Stimulated activated CD8-positive, alpha-beta memory T cell treated with anti-CD3 and anti-CD28 coated beads, Interleukin-15, amount 100 ng/mL, for 1 hour (primary cell): Measurements from ENCODE around the gene ITGA8.
"Not testable (repeated sequence)": the region's sequence is repeated elsewhere in the genome, so short reads cannot be mapped to it uniquely, and the experiment has no call there.

ENCODE experiments used
- DNase-seq: peaks from one replicate; pipeline ENCODE4 v3.0.0-alpha.2; 2020; ENCODE audit warnings: low read depth

Gene ITGA8

DNA sequence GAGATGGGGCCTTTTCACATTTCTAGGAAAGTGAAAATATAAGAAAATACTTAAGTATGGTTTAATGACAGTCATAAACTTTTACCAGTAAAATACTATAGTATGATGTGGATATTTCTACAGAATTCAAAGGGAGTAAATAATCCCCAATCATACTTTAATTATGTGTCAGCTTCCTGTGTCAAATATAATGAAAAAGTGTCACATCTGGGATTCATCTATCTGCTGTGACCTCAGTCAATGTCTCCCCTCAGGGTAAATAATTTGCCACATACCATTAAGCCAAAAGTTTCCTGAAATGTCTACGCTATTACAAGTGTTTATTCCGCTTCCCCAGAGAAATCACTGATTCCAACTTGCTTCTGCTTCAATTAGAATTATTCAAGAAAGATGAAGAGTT lies 110.5 kb downstream of the ITGA8 start:
- DNase-seq, result no peak

DNA sequence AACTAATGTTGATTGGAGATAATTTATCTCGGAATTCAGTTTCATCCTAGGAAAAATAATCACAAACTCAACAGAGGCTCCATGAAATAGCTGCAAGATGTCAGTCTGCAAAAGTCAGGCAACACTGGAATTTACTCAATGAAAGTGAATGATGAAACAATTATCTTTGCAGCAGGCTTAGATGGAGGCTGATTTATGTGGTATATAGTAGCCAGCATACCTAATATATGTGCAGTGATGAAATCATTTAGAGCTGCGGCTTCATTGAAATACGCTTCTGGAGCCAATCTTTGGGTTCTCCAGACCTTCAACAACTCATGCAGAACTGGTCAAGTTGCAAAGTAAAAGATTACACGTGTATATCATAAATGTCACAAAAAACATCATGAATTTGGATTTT lies 113.3 kb downstream of the ITGA8 start:
- DNase-seq, result no peak

DNA sequence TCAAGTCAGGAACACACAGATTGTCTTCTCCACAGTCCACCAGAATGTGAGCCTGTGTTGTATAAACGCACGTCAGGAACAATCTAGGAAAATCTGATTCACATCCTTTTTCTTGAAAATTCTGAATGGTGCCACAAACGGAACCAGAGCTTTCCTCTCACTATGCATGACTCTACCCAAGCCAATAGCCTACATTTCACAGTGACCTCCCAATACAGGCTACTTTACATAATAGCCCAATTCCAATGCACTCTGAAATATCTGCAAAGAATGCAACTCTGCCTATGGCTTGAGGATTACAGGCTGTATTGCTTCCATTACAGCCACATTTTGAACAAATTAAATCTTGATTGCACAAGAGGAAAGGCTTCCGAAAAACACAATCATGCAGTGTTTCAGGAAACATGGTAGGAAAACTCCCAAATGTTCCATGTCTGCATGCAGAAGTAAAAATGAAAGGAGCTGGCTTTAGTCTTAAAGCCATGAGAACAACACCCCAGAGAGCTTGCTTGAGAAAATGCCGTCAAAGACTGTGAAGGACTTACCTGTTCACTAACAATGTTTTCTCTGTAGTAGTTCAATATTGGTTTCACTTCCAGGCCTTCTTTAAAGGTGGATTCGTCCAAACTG lies 113.9 kb downstream of the ITGA8 start:
- no peak for DNase-seq

DNA sequence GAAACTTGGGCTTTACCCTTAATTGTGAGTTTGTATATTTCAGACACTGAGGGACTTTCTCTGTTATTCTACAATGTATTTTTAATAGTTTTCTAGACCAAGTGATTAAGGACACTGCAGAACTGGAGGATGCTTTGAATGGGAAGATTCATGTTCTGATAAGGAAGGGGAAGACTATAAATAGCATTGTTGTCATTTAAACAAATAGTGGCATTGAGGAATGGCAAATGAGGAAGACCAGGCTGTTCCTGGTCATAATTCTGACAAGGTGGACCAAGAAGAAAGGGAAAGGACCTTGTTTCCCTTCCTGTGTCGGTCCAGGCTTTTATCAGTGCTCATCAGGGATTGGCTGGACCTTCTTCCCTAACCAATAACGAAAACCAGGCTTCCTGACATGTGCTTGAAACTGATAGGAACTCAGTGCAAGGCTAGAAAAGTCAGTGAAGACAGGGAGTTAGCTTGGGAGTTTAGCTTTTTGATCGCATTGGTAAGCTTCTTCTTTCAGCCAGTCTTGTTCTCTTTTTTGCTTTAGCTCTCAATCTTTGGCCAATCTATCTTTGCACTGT lies 116.2 kb downstream of the ITGA8 start:
- DNase-seq, result no peak

DNA sequence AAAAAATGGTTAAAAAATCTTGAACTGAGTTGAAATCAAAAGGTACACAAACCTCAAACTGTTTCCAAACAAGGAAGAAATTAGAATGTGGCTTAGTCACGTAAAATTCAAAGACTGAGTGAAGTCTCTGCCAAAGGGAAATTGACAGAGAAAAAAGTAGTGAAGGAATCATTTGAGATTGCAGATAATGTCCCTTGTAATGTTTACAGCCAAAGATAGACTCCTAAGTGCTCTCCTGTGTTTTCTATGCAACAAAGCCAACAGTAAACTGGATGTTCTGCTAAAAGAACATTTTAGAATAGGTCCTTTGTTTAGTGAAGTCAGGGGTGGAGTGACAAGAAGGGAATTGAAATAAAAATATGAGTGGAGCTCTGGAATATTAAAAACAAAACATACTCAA lies 117.9 kb downstream of the ITGA8 start:
- DNase-seq, result no peak

DNA sequence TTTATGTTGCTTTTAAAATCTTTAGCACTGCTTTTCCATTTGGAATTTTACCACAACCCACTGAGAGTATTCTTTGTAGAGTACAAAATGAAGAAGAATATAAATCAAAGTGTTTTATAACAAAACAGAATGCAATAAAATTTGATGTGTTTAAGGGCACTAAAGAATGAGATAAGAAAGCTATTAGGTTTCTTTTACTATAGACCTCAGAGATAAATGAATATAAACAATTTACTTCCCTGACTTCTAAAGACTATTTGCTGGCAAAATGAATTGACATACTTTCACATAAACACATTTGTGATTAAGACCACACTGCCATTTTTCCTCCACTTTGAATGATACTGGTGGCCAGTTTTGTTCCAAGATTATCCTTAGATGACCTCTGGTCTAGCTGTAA lies 124.5 kb downstream of the ITGA8 start:
- no peak for DNase-seq

DNA sequence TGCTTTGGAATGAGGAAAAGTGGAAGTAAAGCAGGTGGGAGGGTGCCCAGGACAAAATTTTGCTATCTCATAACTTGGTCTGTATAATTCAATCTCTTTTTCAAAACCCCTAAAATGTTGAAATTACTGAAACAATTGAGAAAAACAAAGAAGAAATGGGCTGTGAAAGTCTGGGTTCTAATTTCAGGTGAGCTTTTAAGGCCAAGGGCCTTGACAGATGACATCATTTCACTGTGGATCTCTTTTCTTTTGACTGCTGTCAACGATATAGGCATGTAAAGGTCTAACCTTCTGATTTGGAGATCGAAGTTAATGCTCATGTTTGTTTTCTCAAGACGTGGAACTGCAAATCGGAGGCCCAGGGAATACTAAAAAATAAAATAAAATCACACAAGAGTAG lies 127.8 kb downstream of the ITGA8 start:
- no peak for DNase-seq

DNA sequence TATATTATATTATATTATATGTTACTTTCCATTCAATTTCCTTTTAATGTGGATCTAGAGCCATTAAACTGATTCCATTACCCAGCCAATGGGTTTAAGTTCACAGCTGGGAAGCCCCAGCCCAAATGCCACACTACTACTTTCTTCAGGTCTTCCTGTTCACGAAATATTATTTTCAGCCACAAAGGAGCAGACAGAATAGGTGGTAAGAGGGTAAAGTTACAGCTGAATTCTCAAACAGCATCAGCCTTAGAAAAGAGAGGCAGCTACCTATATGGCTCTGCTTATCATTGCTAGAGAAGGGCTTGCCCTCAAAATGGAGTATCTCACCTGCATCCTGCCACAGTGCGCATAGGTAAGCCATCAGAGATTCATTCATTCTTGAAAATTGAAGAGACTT lies 128.3 kb downstream of the ITGA8 start:
- DNase-seq, result no peak

DNA sequence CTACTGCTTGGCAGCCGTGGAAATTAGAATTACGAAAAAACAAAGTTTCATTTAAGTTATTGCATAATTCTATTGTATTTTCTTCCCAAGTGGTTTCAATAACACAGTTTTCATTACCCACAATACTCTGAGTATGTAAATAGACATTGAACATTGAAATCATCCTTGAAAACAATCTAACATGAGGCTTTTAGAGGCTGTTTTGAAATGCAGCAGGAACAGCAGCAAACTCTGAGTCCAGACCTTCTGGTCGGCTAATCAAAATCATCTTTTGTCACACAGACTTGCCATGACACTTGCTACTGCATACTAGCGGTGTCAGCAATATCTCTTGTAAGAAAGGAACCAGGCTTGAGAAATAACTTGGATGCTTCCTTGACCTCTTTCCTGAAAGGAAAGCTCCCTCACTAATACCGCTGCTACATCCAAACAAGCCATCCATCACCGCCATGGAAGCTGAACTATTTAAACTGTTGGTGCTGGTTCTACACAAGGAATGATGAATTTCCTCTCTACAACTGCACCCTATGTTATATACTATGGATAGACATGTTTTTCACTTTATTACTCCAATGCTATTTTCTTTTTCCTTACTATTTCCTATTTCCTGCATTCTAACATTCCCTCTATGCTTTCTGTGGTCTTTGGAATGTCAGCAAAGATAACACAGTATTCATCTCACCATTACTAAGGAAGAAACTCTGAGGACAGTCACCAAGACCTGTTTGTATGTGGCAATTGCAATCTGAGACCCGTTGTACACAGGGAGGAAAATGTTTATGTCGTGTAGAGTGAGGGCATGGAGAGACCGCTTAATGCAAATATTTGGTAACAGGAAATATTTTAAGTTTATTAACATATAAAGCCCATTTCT lies 130.8 kb downstream of the ITGA8 start:
- no peak for DNase-seq

DNA sequence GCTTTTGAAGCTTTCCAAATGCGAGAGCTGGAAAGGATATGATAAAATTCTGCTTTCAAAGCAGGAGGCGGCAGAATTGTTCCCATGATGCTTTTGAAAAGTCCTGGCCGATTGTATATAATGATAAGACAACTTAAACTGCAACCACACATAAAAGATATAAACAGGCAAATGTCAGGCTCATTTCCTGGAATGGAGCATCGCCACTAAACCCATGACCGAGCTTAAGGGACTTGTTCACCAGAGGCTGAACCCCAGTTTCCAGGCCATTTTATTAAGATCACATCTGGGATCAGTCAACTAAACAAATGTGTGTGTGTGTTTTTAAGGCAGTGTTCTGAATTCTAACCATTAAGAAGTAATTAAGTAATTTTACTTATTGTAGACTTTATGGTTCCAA lies 131.6 kb downstream of the ITGA8 start:
- no peak for DNase-seq

DNA sequence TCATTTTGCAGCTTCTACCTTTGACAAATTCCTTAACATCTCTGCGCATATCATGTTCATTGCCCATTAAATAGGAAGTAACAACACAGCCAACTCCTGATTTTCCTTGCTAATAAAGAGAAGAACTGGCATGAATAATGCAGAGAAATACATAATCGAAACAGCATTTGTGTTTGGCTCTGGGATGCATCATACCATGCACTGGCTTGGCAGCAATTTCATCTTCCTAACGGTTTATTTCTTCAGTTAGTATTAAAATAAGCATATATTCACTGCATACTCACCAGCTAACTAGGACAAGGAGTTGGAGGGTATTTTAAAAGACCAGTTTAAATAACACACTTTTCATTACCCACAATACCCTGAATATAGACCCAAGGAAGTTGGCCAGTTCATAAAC lies 132.5 kb downstream of the ITGA8 start:
- DNase-seq, result no peak

DNA sequence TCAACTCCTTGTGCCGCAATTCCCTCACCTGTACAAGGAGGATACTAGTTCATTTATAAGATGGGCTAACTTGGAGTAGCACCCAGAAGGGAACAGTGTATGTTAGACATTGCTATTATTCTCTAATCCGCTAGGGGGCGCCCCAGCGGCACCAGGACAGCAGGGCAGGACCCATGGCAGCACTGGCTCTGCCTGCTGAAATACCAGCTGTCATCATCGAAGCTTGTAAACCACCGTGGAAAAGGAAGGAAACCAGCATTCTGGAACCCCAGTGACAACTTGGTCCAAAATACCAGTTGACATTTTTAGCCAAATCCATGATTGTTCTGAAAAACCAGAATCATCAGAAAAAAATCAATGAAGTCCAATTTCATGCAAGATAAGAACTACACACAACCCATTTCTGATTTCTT lies 134.4 kb downstream of the ITGA8 start:
- no peak for DNase-seq

DNA sequence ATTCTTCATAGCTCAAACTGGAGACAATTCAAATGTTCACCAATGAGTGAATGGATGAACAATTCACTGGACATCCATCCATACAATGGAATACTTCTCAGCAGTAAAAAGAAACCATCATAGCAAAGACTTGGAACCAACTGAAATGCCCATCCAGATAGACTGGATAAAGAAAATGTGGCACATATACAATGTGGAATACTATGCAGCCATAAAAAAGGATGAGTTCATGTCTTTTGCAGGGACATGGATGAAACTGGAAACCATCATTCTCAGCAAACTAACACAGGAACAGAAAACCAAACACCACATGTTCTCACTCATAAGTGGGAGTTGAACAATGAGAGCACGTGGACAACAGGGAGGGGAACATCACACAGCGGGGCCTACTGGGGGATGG lies 136.8 kb downstream of the ITGA8 start:
- not testable (repeated sequence) for DNase-seq

DNA sequence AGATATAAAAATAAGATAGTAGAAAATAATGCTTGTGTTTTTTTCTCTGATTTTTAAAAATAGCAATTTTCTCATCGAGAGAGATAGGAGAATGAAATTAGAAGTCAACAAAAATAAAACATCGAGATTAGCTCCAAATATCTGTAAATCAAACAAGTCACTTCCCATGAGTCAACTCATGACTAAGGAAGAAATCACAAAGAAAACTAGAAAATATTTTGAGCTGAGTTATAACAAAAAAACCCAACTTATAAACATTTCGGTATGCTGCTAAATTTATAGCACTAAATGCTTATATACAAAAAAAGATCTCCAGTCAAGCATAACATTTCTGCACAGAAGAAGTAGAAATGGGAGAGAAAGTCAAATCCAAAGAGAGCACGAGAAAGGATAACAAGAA lies 140.1 kb downstream of the ITGA8 start:
- DNase-seq, result no peak

DNA sequence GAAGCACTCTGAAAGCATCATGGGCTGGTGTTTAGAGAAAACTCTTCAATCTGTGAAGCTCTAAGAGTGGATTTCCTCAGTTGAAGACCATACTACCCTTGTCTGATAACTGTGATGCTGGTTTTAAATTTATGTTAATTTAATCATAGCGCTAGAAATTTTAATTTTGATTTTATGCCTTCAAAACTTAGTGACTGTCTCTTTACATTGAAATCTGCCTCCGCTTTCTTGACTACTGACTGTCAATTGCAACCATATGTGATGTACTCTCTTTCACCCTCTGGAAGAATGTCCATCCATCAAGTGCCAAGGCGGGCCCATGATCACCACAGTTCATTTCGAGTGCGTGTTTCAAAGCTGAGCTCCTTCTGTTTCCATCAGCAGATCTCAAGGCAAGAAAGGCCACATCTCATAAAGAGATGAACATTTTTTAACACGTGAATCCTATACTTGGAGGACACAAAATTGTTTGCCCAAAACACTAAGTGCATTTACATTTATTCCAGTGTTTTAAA lies 147.1 kb downstream of the ITGA8 start:
- no peak for DNase-seq

DNA sequence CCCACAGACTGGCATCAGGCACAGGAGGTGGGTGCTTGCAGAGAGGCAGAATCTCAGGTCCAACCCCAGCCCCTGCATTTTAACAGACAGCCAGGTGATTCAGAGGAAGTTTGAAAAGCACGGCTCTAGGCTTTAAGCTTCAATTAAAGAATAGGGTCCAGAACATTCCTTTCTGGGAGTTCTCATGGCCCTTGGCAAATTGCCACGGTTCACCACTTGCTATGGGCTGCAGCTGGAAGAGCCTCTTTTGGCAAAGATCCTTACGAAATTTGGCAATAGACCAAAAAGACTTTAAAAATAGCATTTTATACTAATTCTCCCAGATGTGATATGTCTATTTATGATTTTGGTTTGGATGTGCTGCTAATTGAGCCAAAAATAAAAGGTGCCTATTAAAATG lies 148.1 kb downstream of the ITGA8 start:
- DNase-seq, result no peak

DNA sequence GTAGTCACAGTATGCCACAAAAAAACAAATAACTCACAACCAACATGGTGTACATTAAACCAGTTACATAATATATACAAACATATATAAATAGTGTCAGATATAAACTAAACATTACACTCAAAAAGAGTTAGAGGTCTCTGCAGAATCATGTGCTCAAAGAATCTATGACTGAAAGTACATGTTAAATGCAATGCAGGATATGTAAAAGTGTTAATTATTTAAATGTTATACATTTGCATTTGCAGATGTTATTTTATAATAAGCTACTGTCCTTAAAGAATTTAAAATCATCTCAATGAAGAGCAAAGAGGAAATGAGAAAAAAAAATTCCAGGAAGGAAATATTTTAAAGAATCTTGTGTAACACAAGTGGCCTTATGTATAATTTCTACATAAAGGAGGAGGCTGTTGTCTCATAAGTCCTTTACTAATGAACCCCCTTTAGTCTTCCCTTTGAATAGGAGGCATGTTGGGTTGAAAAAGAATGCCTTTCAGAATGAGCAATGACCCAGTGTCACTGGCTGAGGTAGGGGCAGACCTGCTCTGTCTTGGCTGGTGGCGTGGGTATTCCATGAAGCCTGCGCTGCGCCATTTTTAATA lies 148.9 kb downstream of the ITGA8 start:
- no peak for DNase-seq

DNA sequence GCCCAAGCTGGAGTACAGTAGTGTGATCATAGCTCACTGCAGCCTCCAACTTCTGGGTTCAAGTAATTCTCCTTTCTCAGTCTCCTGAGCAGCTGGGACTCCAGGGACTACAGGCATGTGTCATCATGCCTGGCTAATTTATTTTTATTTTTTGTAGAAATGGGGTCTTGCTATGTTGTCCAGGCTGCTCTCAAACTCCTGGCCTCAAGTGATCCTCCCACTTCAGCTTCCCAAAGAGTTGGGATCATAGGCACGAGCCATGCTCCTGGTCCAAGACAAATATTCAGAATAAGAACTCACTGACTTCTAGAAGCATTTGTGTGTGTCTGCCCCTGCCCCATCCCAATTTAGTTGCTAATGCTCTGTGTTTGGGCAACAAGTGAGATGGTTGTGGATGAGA lies 151.8 kb downstream of the ITGA8 start:
- no peak for DNase-seq

DNA sequence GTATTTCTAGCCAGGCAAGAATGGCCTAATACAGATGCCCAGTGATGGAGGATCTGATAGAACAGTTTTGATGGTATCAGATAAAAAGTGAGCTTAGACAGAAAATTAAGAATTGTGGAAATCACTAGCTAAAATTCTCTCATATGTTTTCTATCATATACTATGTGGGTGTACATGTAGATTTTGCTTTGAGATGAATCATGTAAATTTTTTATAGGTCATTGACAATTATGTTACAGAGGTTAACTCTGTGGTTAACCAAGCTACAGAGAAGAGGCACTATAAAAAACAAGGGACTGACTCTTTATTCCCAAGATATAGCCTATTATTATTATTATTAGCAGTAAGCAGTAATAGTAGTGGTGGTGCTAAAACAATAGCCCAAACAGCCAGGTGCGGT lies 156.5 kb downstream of the ITGA8 start:
- DNase-seq, result no peak

DNA sequence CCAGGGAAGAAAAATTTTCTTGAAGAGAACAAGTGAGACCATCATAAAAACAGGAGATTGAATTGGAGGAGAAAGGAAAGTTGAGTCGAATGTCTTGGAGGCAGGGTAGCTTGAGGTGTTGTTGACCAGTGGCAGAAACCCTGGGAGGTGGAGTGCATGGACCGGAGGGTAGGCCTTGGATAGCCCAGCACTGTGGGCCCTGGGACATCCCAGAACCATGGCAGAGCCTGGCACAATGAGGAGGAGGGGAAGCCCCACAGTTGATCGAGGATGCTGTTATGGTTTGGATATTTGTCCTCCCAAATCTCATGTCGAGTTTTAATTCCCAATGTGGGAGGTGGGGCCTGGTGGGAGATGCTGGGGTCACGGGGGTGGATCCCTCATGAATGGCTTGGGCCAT lies 157.1 kb downstream of the ITGA8 start:
- DNase-seq, result no peak

DNA sequence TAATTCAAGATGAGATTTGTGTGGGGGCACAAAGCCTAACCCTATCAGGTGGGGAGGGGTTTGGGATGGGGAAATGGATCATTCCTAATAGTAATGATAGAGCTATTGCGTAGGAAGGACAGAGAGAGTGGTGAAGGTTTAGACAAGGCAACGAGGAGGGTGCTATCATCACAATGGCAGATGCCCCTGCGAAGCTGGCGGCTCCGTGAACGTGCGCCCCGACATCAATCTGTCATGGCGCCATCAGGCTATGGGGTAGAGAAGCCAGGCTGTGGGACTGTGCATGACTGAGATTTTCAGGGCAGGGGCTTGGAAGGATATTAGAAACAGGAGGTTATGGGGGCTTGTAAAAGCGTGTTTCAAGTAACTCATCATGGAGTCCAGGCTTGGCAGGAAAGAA lies 157.6 kb downstream of the ITGA8 start:
- DNase-seq, result no peak

DNA sequence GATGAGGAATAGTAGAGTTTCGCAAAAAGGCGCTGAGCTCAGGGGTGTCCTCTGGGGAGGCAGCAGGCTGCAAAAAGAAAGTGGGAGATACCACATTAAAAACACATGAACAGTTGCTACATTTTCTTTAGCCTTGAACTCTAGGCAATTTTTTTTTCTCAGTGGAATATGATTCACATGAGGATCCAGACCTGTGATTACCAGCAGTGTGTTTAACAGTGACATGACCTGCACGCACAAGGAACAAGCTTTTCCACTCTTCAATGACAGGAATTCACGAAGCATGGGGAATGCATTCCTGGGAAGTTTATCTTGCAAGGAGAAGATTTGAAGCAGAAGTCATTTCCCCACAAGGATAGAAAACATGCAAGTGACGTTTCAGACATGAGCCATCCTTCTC lies 161.6 kb downstream of the ITGA8 start:
- DNase-seq, result no peak

DNA sequence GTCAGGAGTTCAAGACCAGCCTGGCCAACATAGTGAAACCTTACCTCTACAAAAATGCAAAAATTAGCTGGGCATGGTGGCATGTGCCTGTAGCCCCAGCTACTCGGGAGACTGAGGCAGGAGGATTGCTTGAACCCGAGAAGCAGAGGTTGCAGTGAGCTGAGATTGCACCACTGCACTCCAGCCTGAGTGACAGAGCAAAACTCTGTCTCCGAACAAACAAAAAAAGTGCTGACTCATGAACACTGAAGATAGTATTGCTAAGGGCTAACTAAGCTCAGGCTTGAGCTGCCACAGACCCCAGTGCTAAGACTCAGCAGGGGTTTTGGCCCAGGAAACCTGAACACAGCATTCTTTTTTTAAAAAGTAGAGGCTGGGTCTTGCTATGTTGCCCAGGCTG lies 162.6 kb downstream of the ITGA8 start:
- not testable (repeated sequence) for DNase-seq
